NT2/D1 (cell line): ENCODE measurements around the gene CRYBG1.

ENCODE experiments used
- SUZ12 ChIP-seq: IDR thresholded peaks from 2 replicates; pipeline ENCODE4 v1.6.1; 2011; ENCODE audit not compliant: insufficient read length, insufficient read depth; ENCODE audit errors: extremely low read depth
- YY1 ChIP-seq: IDR thresholded peaks from 2 replicates; pipeline ENCODE4 v1.6.1; 2011; ENCODE audit not compliant: insufficient read length, insufficient read depth

- TF ChIP-seq SUZ12: no peak
- no peak for TF ChIP-seq YY1
These were observed 53.2 kb downstream of the CRYBG1 start for GRCh38 chr6:106413722-106414121.
